GM12891 (cell line): ENCODE measurements around the gene BMPER.

Experiments used
- POLR2AphosphoS5 ChIP-seq: IDR thresholded peaks from 2 replicates; pipeline ENCODE4 v1.6.1; 2011; ENCODE audit warnings: low read depth, low read length, control low read depth
- TAF1 ChIP-seq: IDR thresholded peaks from 2 replicates; pipeline ENCODE4 v1.6.1; 2011; ENCODE audit warnings: low read depth, low read length, control low read depth

GRCh38 chr7:34124765-34125164 is 219.4 kb downstream of the BMPER start:
- TF ChIP-seq POLR2AphosphoS5 (no peak), TAF1 (no peak)
